ENCODE data around the gene TAOK2.

DNA sequence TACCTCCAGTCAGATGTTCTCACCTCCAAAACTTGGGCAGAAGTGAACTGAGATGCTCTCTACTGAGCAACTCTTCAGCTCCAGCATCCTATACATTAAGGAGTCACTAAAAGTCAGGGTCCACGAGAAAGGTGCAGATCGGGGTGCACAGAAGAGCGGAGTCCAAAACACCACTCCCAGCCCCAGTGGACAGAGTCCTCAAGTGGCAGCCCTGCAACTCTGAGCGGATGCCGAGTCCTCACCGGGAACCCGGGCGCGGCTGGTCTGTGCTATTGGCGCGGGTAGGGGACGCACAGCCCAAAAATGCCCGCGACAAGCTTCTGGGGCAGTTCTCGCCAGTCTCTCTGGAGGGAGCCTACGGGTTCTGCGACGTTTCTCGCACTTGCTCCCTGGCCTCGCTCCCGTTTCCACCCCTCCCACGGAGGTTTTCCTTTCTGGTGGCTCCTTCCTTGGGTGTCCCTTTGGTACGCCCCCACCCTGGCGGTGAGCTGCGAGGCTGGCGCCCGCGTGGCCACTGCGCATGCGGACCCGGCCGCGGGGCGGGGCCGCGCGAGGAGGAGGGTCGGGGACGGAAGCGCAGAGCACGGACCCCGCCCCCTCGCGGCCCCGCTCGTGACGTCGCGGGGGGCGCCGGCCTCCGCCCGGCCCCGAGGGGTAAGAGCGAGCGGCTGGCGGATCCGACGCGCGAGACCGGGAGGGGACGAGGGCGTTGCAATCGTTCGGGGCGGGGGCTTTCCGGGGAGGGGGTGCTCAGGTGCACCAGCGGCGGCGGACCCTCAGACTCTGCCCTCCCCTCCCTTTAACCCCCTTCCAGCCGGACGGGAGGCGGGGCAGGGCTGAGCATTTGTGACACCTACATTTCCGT, 12.0 kb upstream of the TAOK2 start, which contains the start of gene TMEM219:
- TF ChIP-seq EZH2 (IDR thresholded peaks at IDR 0.05; ENCODE audit: insufficient read depth, poor library complexity, severe bottlenecking), result no peak
- no peak for TF ChIP-seq EZH2phosphoT487 (IDR thresholded peaks at IDR 0.05; ENCODE audit: insufficient read depth, low read depth)

Measured in GM23248 (cell line).